Stimulated activated effector memory CD8-positive, alpha-beta T cell treated with anti-CD3 and anti-CD28 coated beads, Interleukin-12 subunit alpha, Interleukin-12 subunit beta, amount 100 ng/mL, for 72 hours (primary cell): ENCODE results near the gene PTPN9.
"Not testable (repeated sequence)": the region's sequence is repeated elsewhere in the genome, so short reads cannot be mapped to it uniquely, and the experiment has no call there.

Experiments
- ATAC-seq: fragments of 150-1000 bp; cut with Tn5 transposase; 2 replicates; pipeline ENCODE4 v1.10.0; 2021
- DNase-seq, 2 donors: peaks; one replicate each; pipeline ENCODE4 v3.0.0; 2021 to 2022; ENCODE audit warnings: low spot score in 2 of 2
- H3K27ac Mint-ChIP-seq: one replicate; pipeline ENCODE4 v1.8.0; 2022; ENCODE audit warnings: mild to moderate bottlenecking, mixed read lengths
- H3K36me3 Mint-ChIP-seq: one replicate; pipeline ENCODE4 v1.8.0; 2022; ENCODE audit warnings: mild to moderate bottlenecking, mixed read lengths
- H3K4me1 Mint-ChIP-seq: one replicate; pipeline ENCODE4 v1.8.0; 2022; ENCODE audit warnings: mixed read lengths
- H3K4me3 Mint-ChIP-seq: one replicate; pipeline ENCODE4 v1.8.0; 2022; ENCODE audit warnings: mild to moderate bottlenecking, mixed read lengths
- H3K9me3 Mint-ChIP-seq: one replicate; pipeline ENCODE4 v1.8.0; 2022; ENCODE audit warnings: mixed read lengths

The PTPN9 gene

DNA sequence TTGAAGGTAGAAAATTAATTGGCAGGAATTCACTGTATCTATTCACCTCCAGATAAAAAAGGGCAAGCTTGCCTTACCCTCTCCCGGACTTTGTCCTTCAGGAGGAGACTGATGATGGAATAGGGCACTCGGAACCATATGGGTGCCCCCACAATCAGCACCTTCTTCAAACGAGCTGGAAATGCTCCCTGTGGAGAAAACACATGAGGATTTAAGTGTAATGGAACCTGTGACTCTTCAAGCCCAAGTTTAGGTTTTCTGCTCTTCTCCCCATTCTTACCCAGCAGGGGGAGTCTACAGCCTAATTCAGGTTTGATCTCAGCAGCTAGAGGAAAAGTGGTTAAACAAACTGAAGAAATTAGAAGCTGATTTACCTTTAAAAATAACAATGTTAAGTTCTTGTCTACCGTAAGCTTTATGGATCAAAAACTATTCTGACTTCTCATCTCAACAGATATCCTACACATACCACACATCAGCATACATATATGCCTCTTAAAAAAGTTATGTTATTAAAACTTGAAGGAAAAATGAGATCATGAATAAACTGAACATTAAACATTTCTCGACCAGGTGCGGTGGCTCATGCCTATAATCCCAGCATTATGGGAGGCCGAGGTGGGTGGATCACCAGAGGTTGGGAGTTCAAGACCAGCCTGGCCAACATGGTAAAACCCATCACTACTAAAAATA is 70.1 kb downstream of the PTPN9 start:
- Mint-ChIP-seq H3K36me3 (peaks cover 58% of the 10 kb centered on the region), H3K9me3 (no peaks in the 10 kb centered on the region), H3K4me1 (no peaks in the 10 kb centered on the region), H3K27ac (peak overlapping the region; percentile 60), H3K4me3 (no peak overlapping the region)
- DNase-seq (no peak), ATAC-seq (no peak)

- Mint-ChIP-seq H3K4me3 (no peak overlapping the region), H3K4me1 (no peaks in the 10 kb centered on the region), H3K27ac (no peak overlapping the region), H3K36me3 (peaks cover 77% of the 10 kb centered on the region), H3K9me3 (no peaks in the 10 kb centered on the region)
- ATAC-seq (no peak), DNase-seq (no peak)
These were observed 76.8 kb downstream of the PTPN9 start for GRCh38 chr15:75502360-75502759.

GRCh38 chr15:75493732-75494131 is 85.4 kb downstream of the PTPN9 start:
- no peak overlapping the region for H3K4me3 Mint-ChIP-seq
- no peaks in the 10 kb centered on the region for H3K9me3 Mint-ChIP-seq
- H3K36me3 Mint-ChIP-seq: peaks cover 61% of the 10 kb centered on the region
- no peak for ATAC-seq
- H3K4me1 Mint-ChIP-seq: no peaks in the 10 kb centered on the region
- DNase-seq: no peak
- no peak overlapping the region for H3K27ac Mint-ChIP-seq

GRCh38 chr15:75483961-75484360 is 95.2 kb downstream of the PTPN9 start:
- peaks cover 45% of the 10 kb centered on the region for H3K36me3 Mint-ChIP-seq
- peak overlapping the region; percentile 43 for H3K27ac Mint-ChIP-seq
- H3K9me3 Mint-ChIP-seq: no peaks in the 10 kb centered on the region
- H3K4me3 Mint-ChIP-seq: no peak overlapping the region
- DNase-seq (no peak), ATAC-seq (no peak)
- peaks cover 12% of the 10 kb centered on the region for H3K4me1 Mint-ChIP-seq

DNA sequence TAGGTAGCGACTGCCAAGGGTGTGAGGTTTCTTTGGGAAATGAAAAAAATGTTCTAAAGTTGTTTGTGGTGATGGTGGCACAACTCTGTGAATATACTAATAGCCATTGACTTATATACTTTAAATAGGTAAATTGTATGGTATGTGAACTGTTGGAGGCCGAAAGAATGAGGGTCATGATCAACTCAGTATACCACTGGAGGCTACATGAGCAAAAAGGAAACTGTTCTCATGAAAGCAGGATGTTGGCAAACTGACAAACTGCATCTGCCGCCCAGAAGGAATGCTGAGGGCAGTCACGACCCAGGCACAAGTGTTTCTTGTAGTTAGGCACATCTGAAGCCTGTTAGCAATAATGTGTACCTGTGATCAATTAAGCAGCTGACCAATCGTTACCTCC is 95.6 kb downstream of the PTPN9 start:
- DNase-seq, ATAC-seq, H3K4me3 Mint-ChIP-seq, H3K9me3 Mint-ChIP-seq: not testable (repeated sequence)
- Mint-ChIP-seq H3K36me3 (peaks cover 45% of the 10 kb centered on the region), H3K27ac (peak overlapping the region; percentile 43), H3K4me1 (peaks cover 12% of the 10 kb centered on the region)

DNA sequence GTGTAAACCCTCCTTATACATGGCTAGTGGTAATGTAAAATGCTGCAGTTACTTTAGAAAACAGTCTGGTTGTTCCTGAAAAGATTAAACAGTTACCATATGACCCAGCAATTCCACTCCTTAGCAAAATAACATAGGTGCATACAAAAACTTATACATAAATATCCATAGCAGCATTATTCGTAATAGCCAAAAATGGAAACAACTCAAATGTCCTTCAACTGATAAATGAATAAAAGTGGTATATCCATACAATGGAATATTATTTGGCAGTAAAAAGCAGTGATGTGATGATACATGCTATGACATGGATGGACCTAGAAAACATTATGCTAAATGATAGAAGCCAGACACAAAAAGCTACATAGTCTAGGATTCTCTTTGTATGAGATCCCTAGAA is 96.0 kb downstream of the PTPN9 start:
- Mint-ChIP-seq H3K27ac (peak overlapping the region; percentile 43), H3K4me1 (peaks cover 12% of the 10 kb centered on the region), H3K4me3 (no peak overlapping the region), H3K9me3 (no peaks in the 10 kb centered on the region), H3K36me3 (peaks cover 45% of the 10 kb centered on the region)
- ATAC-seq: no peak
- no peak for DNase-seq

GRCh38 chr15:75480463-75480862 is 98.7 kb downstream of the PTPN9 start:
- not testable (repeated sequence) for H3K4me3 Mint-ChIP-seq, ATAC-seq, DNase-seq, H3K9me3 Mint-ChIP-seq, H3K27ac Mint-ChIP-seq
- H3K4me1 Mint-ChIP-seq: peaks cover 12% of the 10 kb centered on the region
- H3K36me3 Mint-ChIP-seq: peaks cover 35% of the 10 kb centered on the region

DNA sequence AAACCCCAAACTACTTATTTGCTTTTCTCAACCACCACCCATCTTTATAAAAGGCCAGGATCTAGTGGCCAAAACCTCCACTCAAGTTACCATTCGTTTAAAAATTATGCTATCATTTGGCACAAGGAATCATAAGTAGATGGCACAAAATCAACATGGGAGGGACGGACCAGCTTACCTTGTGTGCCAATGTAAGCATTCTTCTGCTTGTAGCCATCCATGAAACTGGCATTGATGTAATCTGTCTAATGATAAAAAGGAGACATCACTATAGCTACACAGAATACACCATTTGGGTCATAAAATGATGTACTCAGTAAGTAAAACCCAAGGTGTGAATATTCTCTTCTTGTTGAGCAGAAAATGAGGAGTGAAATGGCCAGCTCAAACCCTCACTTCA is 99.4 kb downstream of the PTPN9 start:
- H3K4me1 Mint-ChIP-seq: peaks cover 12% of the 10 kb centered on the region
- no peak overlapping the region for H3K4me3 Mint-ChIP-seq
- no peaks in the 10 kb centered on the region for H3K9me3 Mint-ChIP-seq
- DNase-seq (no peak), ATAC-seq (no peak)
- H3K27ac Mint-ChIP-seq: no peak overlapping the region
- peaks cover 43% of the 10 kb centered on the region for H3K36me3 Mint-ChIP-seq

GRCh38 chr15:75477094-75477493 is 102.0 kb downstream of the PTPN9 start:
- H3K36me3 Mint-ChIP-seq: peaks cover 68% of the 10 kb centered on the region
- not testable (repeated sequence) for H3K4me3 Mint-ChIP-seq, H3K27ac Mint-ChIP-seq, H3K4me1 Mint-ChIP-seq, H3K9me3 Mint-ChIP-seq, DNase-seq, ATAC-seq

- DNase-seq (no peak), ATAC-seq (no peak)
- Mint-ChIP-seq H3K4me3 (no peak overlapping the region), H3K27ac (peak overlapping the region; percentile 67), H3K9me3 (no peaks in the 10 kb centered on the region), H3K36me3 (peaks cover 88% of the 10 kb centered on the region), H3K4me1 (peaks cover 4% of the 10 kb centered on the region)
These were observed 110.1 kb downstream of the PTPN9 start for GRCh38 chr15:75468913-75469598.

DNA sequence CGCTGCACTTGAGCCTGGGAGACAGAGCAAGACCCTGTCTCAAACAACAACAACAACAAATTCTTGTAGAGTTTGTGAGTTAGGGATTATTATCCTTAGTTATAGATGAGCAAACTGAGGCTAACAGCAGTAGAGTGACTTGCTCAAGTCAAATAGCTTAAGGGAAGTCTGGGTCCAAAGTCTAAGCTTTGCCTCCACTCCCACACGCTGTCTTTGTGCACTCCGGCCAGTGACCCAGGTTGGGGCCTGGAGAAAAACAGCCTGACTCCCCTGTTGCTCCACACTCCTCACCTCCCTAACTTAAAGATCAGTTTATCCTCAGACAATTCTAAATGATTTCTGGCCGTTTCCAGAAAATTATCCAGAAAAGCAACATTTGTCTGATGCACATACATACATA is 118.5 kb downstream of the PTPN9 start:
- H3K4me3 Mint-ChIP-seq: no peak overlapping the region
- H3K36me3 Mint-ChIP-seq: peaks cover 6% of the 10 kb centered on the region
- H3K9me3 Mint-ChIP-seq: no peaks in the 10 kb centered on the region
- H3K27ac Mint-ChIP-seq: peak overlapping the region; percentile 3
- peaks cover 8% of the 10 kb centered on the region for H3K4me1 Mint-ChIP-seq
- no peak for DNase-seq
- no peak for ATAC-seq

DNA sequence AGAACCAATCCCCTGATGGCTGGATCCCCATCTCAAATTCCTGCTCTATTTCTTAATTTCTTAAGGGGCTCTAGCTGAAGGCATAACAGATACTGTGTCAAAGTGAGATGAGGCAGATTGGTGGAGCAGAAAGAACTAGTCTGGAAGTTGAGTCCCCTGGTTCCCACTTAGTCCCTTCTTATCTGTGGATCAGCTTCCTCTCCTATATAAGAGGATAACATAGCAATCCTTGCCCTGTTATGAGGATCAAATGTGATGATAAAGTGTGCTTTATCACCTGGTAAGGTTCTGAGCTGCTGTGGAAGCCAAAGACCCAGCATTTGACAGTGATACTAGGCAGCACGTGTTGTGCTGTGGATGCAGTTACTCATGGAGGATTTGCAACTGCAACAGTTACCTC is 119.5 kb downstream of the PTPN9 start:
- no peak overlapping the region for H3K27ac Mint-ChIP-seq

GRCh38 chr15:75456710-75457109 is 122.4 kb downstream of the PTPN9 start:
- H3K27ac Mint-ChIP-seq: peak overlapping the region; percentile 97
- peak overlapping the region; percentile 98 for H3K4me3 Mint-ChIP-seq
- H3K9me3 Mint-ChIP-seq: no peaks in the 10 kb centered on the region
- peaks cover 26% of the 10 kb centered on the region for H3K4me1 Mint-ChIP-seq
- ATAC-seq: no peak
- peaks cover 28% of the 10 kb centered on the region for H3K36me3 Mint-ChIP-seq
- no peak for DNase-seq

More for the DNA sequence above, 119.5 kb downstream of the PTPN9 start:
- no peaks in the 10 kb centered on the region for H3K9me3 Mint-ChIP-seq
- DNase-seq (no peak), ATAC-seq (no peak)
- H3K36me3 Mint-ChIP-seq: no peaks in the 10 kb centered on the region
- H3K4me3 Mint-ChIP-seq: no peak overlapping the region
- H3K4me1 Mint-ChIP-seq: peaks cover 8% of the 10 kb centered on the region

GRCh38 chr15:75455982-75456531 is 123.1 kb downstream of the PTPN9 start:
- DNase-seq: peak in 1 of 2 donors; percentile 48
- Mint-ChIP-seq H3K27ac (peak overlapping the region; percentile 97), H3K4me1 (peaks cover 26% of the 10 kb centered on the region), H3K9me3 (no peaks in the 10 kb centered on the region), H3K4me3 (peak overlapping the region; percentile 98), H3K36me3 (peaks cover 32% of the 10 kb centered on the region)
- ATAC-seq: peak; percentile 0

DNA sequence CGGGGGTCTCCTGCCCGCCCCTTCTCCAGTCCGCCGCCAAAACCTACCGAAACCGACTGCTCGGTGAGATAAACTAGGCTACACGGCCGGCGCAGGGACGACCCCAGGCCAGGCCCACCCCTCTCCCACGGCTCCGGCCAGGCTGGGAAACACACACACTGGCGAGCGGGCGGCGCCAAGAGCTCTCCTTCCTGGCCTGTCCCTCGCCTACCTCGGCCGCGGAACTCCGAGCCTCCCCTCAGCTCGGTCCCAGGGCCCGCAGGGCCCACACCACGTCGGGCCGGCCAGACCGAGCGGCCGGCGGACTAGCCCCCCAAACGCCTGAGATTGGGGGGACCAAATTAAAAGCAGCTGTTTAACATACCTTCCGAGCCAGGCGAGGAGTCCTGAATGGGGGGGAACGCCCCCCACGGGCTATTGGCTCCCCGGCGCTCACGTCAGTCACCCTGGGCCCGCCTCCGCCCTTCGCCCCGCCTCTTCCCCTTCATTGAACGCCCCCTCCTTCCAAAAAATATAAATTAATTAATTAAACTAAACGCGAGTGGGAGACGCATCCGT is 123.6 kb downstream of the PTPN9 start:
- DNase-seq (peak; percentile 69 to 94), ATAC-seq (peak; percentile 11)
- Mint-ChIP-seq H3K4me3 (peak overlapping the region; percentile 98), H3K4me1 (peaks cover 28% of the 10 kb centered on the region), H3K27ac (peak overlapping the region; percentile 97), H3K36me3 (peaks cover 34% of the 10 kb centered on the region), H3K9me3 (no peaks in the 10 kb centered on the region)
